ENCODE measurements around the gene EFCAB7. TPM values are rescaled to one million over a fixed set of nuclear protein-coding genes. Genes with fewer than 3 reads are reported as not detected.

EFCAB7 gene
- total RNA-seq, 1 experiment from 2014 or later: 3.0 TPM

DNA sequence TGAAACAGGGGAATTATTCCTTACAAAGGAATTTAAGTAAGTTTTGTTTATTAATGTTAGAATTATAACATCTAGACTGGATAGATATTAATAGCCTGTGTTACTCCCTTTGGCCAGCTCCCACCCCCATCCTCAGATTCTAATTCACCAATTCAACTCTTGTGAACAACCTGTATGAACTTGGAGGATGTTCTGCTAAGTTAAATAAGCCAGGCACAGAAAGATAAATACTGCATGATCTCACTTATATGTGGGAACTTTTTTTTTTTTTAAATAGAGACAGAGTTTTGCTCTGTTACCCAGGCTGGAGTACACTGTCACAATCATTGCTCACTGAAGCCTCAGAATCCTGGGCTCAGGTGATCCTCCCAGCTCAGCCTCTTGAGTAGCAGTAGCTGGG is 32.2 kb downstream of the EFCAB7 start:
- H3K9me3 ChIP-seq (ENCODE audit: control insufficient read depth, low read depth, low read length): no peaks in the 10 kb centered on the region
- H3K9me3 Mint-ChIP-seq: no peaks in the 10 kb centered on the region
- no peak overlapping the region for H3K4me3 Mint-ChIP-seq
- no peak overlapping the region for H2BK120ac ChIP-seq (ENCODE audit: low read depth, low read length, poor library complexity, severe bottlenecking)
- no peaks in the 10 kb centered on the region for H4K20me1 ChIP-seq (ENCODE audit: control insufficient read depth, insufficient read depth, insufficient read length)
- H3K79me2 ChIP-seq (ENCODE audit: insufficient read depth, low read length): no peaks in the 10 kb centered on the region
- no peak overlapping the region for H4K91ac ChIP-seq (ENCODE audit: insufficient read length, low read depth, low read length)
- H2AFZ ChIP-seq (ENCODE audit: low read length): no peak overlapping the region
- no peak overlapping the region for H3K27ac Mint-ChIP-seq
- TF ChIP-seq, protein P1, sequence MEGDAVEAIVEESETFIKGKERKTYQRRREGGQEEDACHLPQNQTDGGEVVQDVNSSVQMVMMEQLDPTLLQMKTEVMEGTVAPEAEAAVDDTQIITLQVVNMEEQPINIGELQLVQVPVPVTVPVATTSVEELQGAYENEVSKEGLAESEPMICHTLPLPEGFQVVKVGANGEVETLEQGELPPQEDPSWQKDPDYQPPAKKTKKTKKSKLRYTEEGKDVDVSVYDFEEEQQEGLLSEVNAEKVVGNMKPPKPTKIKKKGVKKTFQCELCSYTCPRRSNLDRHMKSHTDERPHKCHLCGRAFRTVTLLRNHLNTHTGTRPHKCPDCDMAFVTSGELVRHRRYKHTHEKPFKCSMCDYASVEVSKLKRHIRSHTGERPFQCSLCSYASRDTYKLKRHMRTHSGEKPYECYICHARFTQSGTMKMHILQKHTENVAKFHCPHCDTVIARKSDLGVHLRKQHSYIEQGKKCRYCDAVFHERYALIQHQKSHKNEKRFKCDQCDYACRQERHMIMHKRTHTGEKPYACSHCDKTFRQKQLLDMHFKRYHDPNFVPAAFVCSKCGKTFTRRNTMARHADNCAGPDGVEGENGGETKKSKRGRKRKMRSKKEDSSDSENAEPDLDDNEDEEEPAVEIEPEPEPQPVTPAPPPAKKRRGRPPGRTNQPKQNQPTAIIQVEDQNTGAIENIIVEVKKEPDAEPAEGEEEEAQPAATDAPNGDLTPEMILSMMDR (conservative IDR thresholded peaks at IDR 0.05): no peak
- no peak overlapping the region for H3K14ac ChIP-seq (ENCODE audit: insufficient read depth, low read length)
- no peaks in the 10 kb centered on the region for H3K23me2 ChIP-seq (ENCODE audit: insufficient read length, low read depth, low read length, poor library complexity, severe bottlenecking)
- no peaks in the 10 kb centered on the region for H3K36me3 Mint-ChIP-seq (ENCODE audit: insufficient read depth in 1 of 3, low read depth in 3 of 3)
- H3K9ac ChIP-seq (ENCODE audit: extremely low read depth, insufficient read length, low read length): no peak overlapping the region
- no peaks in the 10 kb centered on the region for H3K27me3 ChIP-seq (ENCODE audit: insufficient read depth, low read length)
- no peak overlapping the region for H2BK5ac ChIP-seq (ENCODE audit: insufficient read length, low read length)
- no peaks in the 10 kb centered on the region for H3K79me1 ChIP-seq (ENCODE audit: insufficient read depth, low read depth, low read length, poor library complexity, severe bottlenecking)
- no peaks in the 10 kb centered on the region for H3K4me1 ChIP-seq (ENCODE audit: insufficient read depth, low read length)
- no peak for DNase-seq
- no peaks in the 10 kb centered on the region for H3K27me3 Mint-ChIP-seq (ENCODE audit: low read depth)
- no peak overlapping the region for H4K5ac ChIP-seq (ENCODE audit: insufficient read length, low read depth, low read length)
- no peak overlapping the region for H3K4ac ChIP-seq (ENCODE audit: low read depth, low read length)
- H2BK15ac ChIP-seq (ENCODE audit: low read depth, low read length): no peak overlapping the region
- H3K18ac ChIP-seq (ENCODE audit: insufficient read length, low read depth, low read length): no peak overlapping the region
- no peak overlapping the region for H4K8ac ChIP-seq (replicated peaks; ENCODE audit: insufficient read length, low read depth, low read length)
- H3K4me2 ChIP-seq (ENCODE audit: insufficient read depth, insufficient read length, low read length): no peak overlapping the region
- H2BK12ac ChIP-seq (ENCODE audit: insufficient read length, low read depth, low read length): no peak overlapping the region
- H3K4me1 Mint-ChIP-seq: peaks cover 4% of the 10 kb centered on the region in 2 experiments
- H3T11ph ChIP-seq (ENCODE audit: low read length): no peak overlapping the region
- H3K27ac ChIP-seq (ENCODE audit: insufficient read length, low read depth, low read length): no peak overlapping the region
- H2BK20ac ChIP-seq (ENCODE audit: low read depth, low read length, poor library complexity, severe bottlenecking): no peak overlapping the region
- H3K23ac ChIP-seq (ENCODE audit: insufficient read length, low read depth, low read length): no peak overlapping the region
- H2AK5ac ChIP-seq (ENCODE audit: insufficient read length, low read length): no peak overlapping the region
- no peak overlapping the region for H3K56ac ChIP-seq (ENCODE audit: insufficient read length, low read depth, low read length)
